Endometrial microvascular endothelial cells (primary cell): ENCODE results near the gene SYTL3. TPM values are rescaled to one million over a fixed set of nuclear protein-coding genes. Genes with fewer than 3 reads are reported as not detected.

Experiments used
- in situ Hi-C: cut with HindIII; loops from 2 replicates; pipeline ENCODE4 v1.10.0; 2017; ENCODE audit warnings: low sequenced_read_pairs, low pct_unique_long_range_greater_than_20kb; ENCODE audit errors: inconsistent ontology term
- total RNA-seq: library from RNA; depleted of rRNA; stranded (reverse); fragments of >200 nt; gene quantifications from one replicate; pipeline ENCODE4 v1.2.3, GENCODE V29; 2015; ENCODE audit errors: inconsistent ontology term

SYTL3 gene
- total RNA-seq, 1 donor from 2014 or later: 7.3 TPM

DNA sequence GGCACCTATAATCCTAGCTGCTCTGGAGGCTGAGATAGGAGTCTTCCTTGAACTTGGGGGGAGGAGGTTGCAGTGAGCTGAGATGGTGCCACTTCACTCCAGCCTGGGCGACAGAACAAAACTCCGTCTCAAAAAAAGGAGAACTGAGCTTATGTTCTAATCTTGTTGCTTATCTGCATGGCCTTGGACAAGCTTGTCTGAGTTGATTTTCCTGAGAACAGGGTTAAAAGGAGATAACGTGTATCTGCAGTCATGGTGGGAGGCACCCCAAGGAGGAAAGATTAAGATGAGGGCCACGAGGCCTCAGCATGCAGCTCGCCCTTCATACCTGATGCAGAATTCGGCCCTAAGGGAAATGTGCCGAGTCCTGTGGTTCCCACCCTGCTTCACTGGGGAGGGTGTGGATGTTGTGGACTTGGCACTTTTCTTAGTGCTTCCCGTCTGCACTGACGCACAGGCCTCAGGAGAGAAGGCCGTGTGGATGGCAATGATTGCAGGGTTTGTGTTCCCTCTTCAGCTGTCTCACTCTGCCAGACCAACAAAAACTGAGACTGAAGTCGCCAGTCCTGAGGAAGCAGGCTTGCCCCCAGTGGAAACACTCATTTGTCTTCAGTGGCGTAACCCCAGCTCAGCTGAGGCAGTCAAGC is 113.1 kb downstream of the SYTL3 start:
- in situ Hi-C loops: no loop called here

DNA sequence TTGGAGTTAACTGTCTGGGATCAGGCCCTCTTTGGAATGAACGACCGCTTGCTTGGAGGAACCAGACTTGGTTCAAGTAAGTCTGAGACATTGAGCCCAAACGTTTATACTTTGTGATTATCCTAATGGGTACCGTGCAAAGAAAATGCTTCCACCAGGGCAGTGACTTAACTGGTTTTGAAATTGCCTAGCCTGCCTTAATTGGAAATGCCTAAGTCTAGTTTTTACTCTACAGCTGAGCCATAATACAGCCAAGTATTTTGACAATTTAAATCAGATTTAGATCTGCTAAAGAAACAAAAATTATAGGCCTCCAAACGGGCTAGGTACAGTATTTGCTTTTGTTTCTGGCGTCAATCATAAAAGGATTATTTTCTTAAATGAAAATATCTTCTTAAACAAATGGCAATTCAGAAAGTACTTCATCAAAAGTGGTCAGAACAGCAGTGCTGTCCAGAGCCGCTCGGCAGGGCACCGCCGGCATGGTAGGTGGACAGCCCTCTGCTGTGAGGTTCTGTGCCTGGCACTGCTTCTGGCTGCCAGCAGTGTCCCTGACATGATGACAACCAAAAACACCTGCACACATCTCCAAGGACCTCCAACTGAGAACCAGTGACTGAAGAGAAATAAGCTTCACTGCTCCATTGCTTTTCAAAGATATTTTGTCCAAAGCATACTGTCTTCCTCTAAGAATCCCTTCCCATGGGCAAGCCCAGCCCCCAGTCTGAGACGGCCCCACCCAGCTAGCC is 113.8 kb downstream of the SYTL3 start:
- in situ Hi-C loops: no loop called here

DNA sequence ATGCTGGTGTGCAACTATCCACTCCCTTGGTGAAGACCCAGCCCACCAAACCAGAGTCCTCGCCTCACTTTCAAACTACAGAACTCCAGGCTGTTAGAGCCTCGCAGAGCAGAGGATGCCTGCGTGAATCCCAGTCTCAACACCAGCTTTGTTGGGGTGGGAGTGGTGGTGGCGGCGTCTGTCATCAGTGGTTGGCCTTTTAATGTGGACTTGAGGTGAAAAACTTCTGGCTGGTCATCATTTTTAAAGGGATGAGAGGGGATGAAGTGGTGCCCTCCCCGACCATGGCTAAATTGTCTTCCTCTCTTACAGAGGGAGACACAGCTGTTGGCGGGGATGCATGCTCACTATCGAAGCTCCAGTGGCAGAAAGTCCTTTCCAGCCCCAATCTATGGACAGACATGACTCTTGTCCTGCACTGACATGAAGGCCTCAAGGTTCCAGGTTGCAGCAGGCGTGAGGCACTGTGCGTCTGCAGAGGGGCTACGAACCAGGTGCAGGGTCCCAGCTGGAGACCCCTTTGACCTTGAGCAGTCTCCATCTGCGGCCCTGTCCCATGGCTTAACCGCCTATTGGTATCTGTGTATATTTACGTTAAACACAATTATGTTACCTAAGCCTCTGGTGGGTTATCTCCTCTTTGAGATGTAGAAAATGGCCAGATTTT is 114.5 kb downstream of the SYTL3 start:
- in situ Hi-C loops: no loop called here

DNA sequence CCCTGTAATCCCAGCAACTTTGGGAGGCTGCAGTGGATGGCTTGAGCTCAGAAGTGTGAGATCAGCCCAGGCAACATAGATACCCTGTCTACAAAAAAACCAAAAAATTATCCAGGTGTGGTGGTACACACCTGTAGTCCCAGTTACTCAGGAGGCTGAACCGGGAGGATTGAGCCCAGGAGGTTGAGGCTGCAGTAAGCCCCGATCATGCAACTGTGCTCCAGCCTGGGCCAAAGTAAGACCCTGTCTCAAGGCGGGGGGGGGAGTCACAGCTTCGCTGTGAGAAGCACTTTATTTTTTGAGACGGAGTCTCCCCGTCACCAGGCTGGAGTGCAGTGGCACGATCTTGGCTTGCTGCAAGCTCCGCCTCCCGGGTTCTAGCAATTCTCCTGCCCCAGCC is 115.1 kb downstream of the SYTL3 start:
- in situ Hi-C loops: no loop called here

DNA sequence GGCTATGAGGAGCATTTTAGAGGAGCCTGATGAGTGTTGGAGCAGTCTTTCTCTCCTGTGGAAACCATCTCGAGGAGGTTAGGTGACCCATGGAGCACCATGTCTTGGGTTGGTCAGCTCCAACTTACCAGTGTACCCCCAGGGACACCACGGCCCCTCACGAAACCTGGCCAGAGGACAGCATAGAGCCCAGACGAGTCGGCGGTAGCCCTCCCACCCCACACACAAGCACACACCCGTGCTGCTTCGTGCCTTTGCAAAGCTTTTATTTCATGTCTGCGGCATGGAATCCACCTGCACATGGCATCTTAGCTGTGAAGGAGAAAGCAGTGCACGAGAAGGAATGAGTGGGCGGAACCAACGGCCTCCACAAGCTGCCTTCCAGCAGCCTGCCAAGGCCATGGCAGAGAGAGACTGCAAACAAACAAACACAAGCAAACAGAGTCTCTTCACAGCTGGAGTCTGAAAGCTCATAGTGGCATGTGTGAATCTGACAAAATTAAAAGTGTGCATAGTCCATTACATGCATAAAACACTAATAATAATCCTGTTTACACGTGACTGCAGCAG is 115.7 kb downstream of the SYTL3 start:
- in situ Hi-C loops: no loop called here

DNA sequence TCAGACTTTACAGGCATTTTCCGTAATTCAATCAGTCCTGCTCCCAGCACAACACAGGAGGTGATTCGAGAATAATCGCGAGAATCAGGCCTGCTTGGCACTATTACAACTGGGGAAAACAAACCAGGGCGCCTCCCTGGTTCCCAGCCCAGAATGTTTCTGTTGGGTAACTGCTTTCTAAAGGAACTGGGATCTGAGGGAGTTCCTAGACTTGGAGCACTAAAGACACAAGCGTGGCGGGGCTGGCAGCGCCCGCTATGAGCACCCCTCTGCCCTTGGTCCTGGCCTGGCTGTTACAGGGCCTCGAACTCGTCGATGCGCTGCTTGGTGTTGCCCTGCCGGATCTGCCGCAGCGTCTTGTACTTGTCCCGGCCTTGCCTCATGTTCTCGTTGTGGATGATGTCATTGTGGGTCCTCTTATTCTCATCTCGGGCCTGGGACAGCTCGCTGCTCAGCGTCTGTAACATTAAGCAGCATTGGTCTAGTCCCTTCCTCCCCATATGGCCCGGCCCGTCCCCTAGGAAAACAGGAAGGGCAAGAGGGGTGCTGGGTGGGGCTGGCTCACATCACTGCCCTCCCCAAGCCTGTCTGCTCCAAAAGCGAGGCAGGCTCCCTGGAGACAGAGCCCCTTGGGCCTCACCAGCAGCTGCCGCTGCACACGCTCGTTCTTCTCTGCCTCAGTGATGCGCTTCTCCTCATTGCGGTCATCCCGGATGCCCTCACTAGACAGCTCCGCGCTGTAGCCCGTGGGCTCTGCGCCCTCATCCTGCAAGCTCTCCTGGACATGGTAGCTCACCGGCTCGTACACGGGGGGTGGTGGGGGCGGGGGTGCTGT is 117.0 kb downstream of the SYTL3 start:
- in situ Hi-C loops: no loop called here

DNA sequence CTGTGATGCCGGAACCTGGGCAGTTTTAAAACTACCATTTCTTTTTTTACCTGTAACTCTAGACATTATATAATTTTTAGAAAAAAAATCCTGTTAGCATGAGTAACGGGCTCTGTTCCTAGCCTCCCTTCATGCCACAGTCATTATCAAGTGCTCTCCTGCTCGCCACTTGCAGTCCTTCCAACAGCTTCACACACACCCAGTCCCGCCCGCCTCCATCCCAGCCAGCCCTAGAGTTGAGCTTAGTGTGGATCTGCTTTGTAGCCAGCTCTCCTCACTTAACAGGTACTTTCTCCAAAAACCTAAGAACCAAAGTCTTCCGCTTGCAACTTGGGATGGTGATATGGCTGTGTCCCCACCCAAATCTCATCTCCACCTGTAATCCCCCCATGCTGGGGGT is 117.9 kb downstream of the SYTL3 start:
- in situ Hi-C loops: no loop called here

DNA sequence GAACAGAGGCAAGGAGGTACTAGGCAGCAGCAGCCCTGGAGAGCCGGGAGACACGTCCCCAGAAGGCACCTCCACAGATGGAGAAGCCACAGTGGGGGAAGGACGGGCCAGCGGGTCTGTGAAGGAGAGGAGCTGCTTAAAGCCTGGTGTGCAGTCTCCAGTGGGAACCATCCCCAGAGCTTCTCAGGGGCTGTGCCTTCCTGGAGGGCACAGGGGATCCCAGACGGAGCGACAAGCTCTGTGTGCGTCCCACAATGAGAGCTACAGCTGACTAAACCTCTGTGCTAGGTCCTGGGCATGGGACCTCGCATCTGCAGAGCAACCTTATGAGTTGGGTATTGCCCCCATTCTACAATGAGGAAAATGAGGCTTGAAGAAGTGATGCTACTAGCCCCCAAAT is 118.6 kb downstream of the SYTL3 start:
- in situ Hi-C loops: no loop called here

DNA sequence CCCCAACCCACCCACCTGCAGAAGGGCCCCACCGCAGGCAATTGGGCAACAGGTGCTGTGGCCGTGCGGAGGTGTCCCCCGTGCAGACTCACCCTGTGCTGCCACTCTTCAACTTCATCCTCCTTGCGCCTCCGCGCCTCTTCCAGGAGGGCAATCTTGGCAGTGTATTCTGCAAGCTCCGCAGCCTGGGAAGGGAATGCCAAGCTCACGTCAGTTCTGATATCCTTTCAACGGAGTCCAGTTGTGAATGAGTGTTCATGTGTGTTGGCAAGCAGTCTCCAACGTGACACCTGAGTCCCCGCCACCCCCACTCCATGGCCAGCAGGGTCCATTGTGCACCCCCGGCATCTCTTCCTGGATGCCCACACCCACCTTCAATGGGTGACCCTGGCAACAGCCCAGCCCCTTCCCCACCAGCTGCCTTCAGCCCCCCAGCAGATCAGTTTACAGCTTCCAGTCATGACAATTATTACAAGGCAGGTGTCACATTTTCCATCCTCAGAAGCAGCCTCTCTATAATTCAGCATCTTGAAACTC is 119.4 kb downstream of the SYTL3 start:
- in situ Hi-C loops: no loop called here

DNA sequence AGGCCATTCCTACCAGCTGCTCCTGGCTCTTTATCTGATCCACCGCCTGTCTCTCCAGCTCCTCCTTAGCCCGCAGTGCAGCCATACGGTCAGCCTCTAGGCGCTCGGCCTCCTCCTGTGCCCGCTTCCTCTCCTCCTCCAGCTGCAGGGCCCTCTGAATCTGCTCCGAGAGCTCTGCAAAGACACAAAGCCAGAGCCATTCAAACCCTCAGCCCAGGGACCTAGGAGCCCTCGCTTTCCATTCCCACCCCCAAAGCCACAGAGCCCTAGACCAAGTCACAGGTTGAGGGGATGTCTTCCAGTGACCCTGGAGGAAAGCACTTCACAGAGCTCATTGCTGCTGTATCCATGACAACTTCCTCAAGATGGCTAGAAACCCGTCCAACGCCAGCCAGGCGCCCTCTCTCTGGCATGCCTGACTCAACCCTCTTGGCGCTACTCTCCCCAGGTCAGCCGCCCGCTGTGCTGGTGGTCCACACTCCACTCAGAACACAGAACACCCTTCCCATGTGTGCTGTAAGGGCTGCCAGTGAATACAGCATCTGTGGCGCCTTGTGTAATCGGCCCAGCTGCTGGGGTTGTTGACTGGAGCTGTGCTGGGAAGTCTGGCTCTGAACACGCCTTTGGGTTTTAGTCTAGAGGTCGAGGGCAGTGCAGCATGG is 120.0 kb downstream of the SYTL3 start:
- in situ Hi-C loops: no loop called here

DNA sequence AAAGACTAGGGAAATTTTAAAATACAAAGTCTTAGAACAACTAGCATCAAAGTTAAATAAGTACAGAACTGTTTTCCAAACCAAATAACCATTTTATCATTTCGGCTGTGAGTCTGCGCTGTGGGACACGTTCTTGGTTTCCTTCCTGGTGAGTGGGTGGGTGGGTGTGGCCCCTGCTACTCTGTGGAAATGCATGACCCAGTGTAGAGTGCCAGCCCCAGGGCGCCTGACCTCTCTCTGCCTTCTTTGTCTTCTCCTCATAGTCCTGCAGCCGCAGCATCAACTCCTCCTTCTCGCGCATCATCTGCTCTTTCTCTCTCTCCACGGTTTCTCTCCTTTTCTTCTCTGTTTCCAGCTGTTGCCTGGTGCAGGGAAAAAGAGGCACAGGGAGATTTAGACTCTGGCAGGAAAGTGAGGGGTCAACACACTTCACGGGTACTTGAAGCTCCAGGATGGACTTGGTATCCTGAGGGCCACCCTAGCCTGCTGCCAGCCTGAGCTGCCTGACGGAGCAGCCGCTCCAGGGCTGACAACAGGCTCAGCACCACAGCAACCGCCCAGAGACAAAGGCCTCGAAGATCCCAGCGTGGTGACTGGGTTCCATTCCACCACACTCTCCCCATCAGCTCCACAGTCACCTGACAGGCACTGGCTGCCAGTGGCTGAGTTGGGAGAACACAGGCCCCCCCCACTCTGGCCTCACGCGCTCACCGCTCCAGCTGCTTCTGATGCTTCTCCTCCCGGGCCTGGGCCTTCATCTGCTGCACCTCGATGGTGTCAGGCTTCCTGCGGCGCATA is 120.9 kb downstream of the SYTL3 start:
- in situ Hi-C loops: no loop called here

DNA sequence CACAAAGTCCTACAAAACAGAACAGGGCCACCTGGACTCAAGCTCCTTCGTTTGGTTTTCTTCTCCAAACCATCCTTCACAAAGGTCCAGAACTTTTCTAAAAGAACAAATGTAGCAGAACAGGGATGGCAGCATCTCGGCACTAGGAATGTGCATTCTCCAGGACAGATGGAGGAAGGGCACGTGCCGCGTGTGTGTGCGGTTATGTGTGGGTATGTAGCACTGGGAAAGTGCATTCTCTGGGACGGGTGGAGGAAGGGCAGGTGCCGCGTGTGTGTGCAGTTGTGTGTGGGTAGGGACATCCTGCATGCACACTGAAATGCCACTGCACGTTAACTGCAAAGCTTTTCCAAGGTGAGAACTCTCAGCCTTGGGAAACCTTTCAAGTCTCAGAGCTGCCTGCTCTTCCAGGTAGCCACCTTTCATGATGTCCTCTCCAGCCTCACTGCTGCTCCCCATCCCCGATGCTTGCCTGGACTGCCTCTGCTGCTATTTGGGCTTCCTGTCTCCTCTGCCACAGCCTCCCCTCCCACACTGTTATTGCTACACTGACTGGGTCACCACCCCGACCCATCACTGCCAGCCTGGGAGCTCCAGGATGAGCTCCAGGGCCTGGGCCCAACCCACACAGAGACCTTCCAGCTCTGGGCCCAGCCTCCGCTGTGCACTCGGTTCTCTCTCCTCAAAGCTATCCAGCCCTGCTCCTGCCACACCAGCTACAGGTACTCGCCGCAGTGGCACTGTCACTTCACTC is 121.7 kb downstream of the SYTL3 start:
- in situ Hi-C loops: no loop called here

DNA sequence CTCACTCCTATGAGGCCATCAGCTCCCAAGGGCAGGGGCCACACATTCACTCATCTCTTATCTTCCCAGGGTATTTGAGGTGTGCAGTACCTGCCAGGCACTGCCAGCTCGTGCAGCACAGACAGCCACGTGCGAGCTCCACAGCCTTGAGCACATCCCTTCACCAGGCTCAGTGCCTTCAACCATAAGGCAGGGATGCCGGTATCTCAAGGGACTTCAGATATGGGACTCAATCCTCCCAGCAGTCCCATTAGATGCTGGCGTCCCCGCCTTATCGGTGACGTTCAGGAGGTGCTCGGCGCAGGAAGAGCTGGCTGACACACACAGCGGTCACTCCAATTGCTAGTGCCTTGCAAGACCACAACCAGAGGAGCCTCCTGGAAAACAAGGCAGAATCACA is 122.3 kb downstream of the SYTL3 start:
- in situ Hi-C loops: no loop called here

DNA sequence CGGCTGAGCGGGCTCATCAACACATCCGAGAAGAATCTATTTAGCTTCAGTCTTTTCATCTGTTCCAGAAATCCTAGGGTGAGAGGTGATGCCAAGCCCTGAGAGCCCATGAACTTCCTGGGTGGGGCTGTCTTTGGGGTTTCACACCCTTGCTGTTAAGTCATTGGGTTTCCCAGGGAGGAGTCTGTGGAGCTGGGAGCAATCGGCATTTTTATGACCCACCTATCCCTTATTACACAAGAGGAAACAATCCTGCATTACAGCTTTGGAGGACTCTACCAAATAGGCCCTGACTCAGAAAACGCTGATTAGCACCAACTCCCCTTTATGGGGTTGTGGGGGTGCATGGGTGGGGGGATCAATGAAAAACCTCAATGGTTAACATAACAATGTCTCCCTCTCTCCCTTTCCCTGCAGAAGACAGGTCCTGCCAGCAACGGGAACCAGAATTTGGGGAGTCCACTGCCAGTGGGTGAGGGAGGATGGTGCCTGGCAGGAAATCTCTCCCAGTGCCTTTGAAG is 123.1 kb downstream of the SYTL3 start:
- in situ Hi-C loops: no loop called here

DNA sequence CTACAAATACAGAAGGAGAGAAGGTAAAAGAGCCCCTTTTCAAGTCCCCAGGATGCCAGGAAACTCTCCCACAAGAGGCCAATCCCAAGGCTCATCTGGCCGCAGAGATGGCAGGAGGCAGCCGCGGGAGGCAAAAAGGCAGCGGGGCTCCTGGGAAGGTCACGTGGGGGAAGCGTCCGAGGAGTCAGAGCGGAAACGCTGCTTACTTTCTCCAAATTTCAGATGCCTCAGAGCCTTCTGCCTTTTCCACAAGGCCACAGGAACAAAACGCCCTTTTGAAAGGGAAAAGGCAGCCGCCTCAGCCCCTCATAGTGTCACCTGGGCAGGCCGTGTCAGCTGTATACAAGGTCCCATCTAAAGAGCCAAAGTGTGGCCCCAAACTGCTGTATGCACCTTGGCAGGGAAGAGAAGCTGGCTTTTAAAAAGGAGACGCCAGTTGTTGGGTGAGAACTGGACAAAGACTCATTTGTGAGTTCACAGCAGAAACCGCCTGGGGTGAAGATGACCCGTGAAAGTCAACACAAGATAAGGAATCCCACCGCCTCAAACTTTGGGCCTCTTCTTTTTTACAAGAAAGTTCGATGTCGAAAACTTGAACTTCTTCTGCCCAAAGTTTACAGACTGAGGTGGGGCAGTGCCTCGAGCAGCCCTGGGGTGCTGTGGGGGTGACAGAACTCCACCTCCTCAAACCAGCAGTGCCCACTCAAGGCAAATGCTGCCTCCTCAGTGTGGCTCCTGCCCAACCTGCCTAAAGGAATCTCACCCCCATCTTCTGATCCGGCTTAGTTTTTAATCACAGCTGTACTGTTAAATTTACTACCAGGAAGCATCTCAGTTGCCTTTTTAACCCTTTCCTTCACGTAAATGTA is 124.0 kb downstream of the SYTL3 start:
- in situ Hi-C loops: no loop called here
